Progenitor cell of endocrine pancreas (in vitro differentiated cells): ENCODE measurements around the gene IMPG1. TPM values are rescaled to one million over a fixed set of nuclear protein-coding genes. Genes with fewer than 3 reads are reported as not detected.
"Not testable (repeated sequence)": the region's sequence is repeated elsewhere in the genome, so short reads cannot be mapped to it uniquely, and the experiment has no call there.

ENCODE experiments used
- DNase-seq: peaks from one replicate; pipeline ENCODE4 v3.0.0; 2021; ENCODE audit warnings: low spot score; ENCODE audit not compliant: unreplicated experiment
- H3K27ac Mint-ChIP-seq: 2 replicates; pipeline ENCODE4 v1.8.0; 2021; ENCODE audit warnings: mild to moderate bottlenecking, moderate library complexity, mixed read lengths
- H3K27me3 Mint-ChIP-seq: 2 replicates; pipeline ENCODE4 v1.8.0; 2021; ENCODE audit warnings: mixed read lengths
- H3K36me3 Mint-ChIP-seq: 2 replicates; pipeline ENCODE4 v1.8.0; 2022; ENCODE audit warnings: mixed read lengths; ENCODE audit not compliant: insufficient read depth
- H3K4me1 Mint-ChIP-seq: 2 replicates; pipeline ENCODE4 v1.8.0; 2021; ENCODE audit warnings: low read depth, mixed read lengths
- H3K4me3 Mint-ChIP-seq: 2 replicates; pipeline ENCODE4 v1.8.0; 2021; ENCODE audit warnings: low read depth, mild to moderate bottlenecking, moderate library complexity, mixed read lengths
- H3K9me3 Mint-ChIP-seq: 2 replicates; pipeline ENCODE4 v1.8.0; 2021; ENCODE audit warnings: low read depth, mixed read lengths
- CTCF ChIP-seq: fragments of 200-600 bp; sonication (generic); IDR thresholded peaks from one replicate; pipeline ENCODE4 v1.5.0; 2021; ENCODE audit warnings: antibody characterized with exemption, mild to moderate bottlenecking; ENCODE audit not compliant: unreplicated experiment
- total RNA-seq: library from RNA; stranded (reverse); gene quantifications from 2 replicates; pipeline ENCODE4 v1.2.1, GENCODE V29; 2021

The IMPG1 gene
- total RNA-seq, 1 donor from 2014 or later, result not detected

DNA sequence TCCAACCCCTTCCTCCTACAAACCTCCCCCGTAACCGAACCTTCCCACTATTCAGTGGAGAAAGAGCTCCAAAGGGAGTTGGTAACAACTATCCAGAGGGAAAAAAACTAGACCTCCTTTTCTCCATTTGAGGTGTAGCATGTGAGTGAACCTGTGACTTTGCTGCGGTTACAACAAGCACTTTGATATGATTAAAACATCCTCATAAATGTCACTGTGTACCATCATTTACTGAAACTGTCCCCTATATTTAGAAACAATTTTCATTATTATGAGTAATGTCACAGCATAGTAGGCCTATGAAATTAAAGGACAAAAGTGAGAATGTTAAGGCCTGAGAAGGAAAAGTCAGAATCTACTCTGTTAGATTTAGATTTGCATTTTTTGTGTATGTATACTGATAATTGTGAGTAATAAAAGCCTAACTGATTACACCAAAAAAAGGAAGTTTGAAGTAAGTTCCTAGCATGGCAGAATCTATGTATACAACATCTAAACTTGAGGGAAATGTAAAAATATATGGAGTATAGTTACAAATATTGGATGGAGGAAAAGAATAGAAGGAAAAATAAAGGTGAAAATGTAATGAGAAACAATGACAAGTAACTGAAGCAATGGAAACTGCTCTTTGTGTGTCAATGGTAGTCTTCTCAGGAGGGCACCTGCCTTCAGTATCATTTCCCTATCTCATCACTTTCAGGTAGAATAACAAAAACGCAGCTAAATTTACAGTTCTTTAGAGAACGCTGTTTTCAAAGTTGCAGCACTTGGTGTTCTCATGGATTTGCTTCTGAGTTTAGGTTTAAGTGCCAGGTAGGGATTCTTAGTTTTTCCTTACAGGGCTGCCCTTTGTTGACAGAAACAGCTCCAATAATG, 145.9 kb downstream of the IMPG1 start:
- no peaks in the 10 kb centered on the region for H3K36me3 Mint-ChIP-seq
- no peak overlapping the region for H3K4me3 Mint-ChIP-seq
- no peak overlapping the region for H3K27ac Mint-ChIP-seq
- H3K27me3 Mint-ChIP-seq, result no peaks in the 10 kb centered on the region
- H3K9me3 Mint-ChIP-seq, result no peaks in the 10 kb centered on the region
- DNase-seq, result no peak
- TF ChIP-seq CTCF, result no peak
- no peaks in the 10 kb centered on the region for H3K4me1 Mint-ChIP-seq

DNA sequence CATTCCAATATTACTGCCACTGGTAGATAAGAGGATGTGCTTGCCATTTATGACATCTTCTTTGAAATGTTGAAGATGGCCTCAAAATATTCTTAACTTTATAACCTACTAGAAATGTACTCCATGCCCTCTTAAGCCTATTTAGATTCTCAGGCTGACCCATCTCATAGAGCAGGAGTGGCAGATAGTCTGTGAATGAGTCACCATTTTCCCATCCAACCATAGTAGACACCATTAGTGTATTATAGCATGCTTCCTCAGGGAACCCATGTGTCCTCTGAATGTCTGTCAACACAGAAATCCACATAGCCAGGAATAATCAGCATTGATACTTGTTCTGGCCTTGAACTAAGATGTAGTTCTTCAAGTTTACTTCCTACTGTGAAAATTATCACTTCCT, 150.2 kb downstream of the IMPG1 start:
- peaks cover 16% of the 10 kb centered on the region for H3K36me3 Mint-ChIP-seq
- TF ChIP-seq CTCF, result no peak
- H3K27ac Mint-ChIP-seq, result no peak overlapping the region
- no peak overlapping the region for H3K4me3 Mint-ChIP-seq
- H3K27me3 Mint-ChIP-seq, result no peaks in the 10 kb centered on the region
- no peak for DNase-seq
- peaks cover 8% of the 10 kb centered on the region for H3K4me1 Mint-ChIP-seq
- no peaks in the 10 kb centered on the region for H3K9me3 Mint-ChIP-seq

DNA sequence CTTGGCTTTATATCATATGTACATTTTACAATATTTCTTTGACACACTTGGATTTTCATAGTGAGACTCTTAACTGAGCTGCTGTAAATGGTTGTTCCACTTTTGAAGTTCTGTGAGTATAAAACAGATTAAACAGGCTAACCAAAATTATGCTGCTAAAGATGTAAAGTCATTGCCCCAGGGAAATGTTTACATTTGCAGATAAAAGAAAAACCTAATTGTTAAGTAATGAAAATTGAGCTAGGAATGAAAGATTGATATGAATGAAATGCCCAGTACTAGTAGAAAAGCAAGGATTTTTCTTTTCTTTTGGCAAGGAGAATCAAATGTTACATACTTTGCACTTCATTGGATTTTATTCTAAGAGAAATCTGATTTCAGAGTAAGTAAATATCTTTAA, 159.4 kb downstream of the IMPG1 start:
- H3K4me3 Mint-ChIP-seq, result no peak overlapping the region
- no peak for DNase-seq
- no peaks in the 10 kb centered on the region for H3K9me3 Mint-ChIP-seq
- H3K27ac Mint-ChIP-seq, result no peak overlapping the region
- no peaks in the 10 kb centered on the region for H3K27me3 Mint-ChIP-seq
- no peak for TF ChIP-seq CTCF
- H3K36me3 Mint-ChIP-seq, result peaks cover 19% of the 10 kb centered on the region
- H3K4me1 Mint-ChIP-seq, result peaks cover 19% of the 10 kb centered on the region

DNA sequence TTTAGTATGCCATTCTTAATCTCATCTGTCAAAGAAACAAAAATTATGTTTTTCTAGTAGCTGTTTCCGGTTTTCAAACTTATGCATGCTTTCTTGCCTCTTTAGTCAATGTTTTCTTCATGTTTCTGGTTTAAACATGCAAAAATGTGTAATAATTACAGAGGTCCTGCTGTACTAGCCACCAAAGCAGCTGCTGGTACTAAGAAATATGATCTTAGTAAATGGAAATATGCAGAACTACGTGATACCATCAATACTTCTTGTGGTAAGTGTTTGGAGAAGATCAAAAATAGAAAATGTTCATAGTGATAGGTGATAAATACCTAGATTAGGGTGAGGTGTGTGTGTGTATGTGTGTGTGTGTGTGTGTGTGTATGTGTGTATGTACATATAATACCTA, 165.0 kb downstream of the IMPG1 start:
- DNase-seq, result no peak
- H3K4me3 Mint-ChIP-seq, result no peak overlapping the region
- no peaks in the 10 kb centered on the region for H3K27me3 Mint-ChIP-seq
- peaks cover 12% of the 10 kb centered on the region for H3K9me3 Mint-ChIP-seq
- peaks cover 6% of the 10 kb centered on the region for H3K4me1 Mint-ChIP-seq
- no peak for TF ChIP-seq CTCF
- H3K36me3 Mint-ChIP-seq, result peaks cover 15% of the 10 kb centered on the region
- H3K27ac Mint-ChIP-seq, result no peak overlapping the region

- peaks cover 6% of the 10 kb centered on the region for H3K4me1 Mint-ChIP-seq
- no peak for DNase-seq
- H3K27ac Mint-ChIP-seq, result no peak overlapping the region
- no peak for TF ChIP-seq CTCF
- H3K9me3 Mint-ChIP-seq, result peaks cover 12% of the 10 kb centered on the region
- H3K36me3 Mint-ChIP-seq, result peaks cover 16% of the 10 kb centered on the region
- H3K4me3 Mint-ChIP-seq, result no peak overlapping the region
- no peaks in the 10 kb centered on the region for H3K27me3 Mint-ChIP-seq
These were observed 165.6 kb downstream of the IMPG1 start for GRCh38 chr6:75906871-75907270.

DNA sequence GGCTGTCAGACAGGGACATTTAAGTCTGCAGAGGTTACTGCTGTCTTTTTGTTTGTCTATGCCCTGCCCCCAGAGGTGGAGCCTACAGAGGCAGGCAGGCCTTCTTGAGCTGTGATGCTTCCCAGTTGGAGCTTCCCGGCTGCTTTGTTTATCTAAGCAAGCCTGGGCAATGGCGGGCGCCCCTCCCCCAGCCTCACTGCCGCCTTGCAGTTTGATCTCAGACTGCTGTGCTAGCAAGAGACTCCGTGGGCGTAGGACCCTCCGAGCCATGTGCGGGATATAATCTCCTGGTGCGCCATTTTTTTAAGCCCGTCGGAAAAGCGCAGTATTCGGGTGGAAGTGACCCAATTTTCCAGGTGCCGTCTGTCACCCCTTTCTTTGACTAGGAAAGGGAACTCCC, 167.3 kb downstream of the IMPG1 start:
- not testable (repeated sequence) for H3K4me1 Mint-ChIP-seq, H3K27me3 Mint-ChIP-seq, H3K4me3 Mint-ChIP-seq, DNase-seq, H3K27ac Mint-ChIP-seq
- H3K9me3 Mint-ChIP-seq, result peaks cover 18% of the 10 kb centered on the region
- peaks cover 24% of the 10 kb centered on the region for H3K36me3 Mint-ChIP-seq

GRCh38 chr6:75900216-75900615, 172.2 kb downstream of the IMPG1 start:
- Mint-ChIP-seq H3K36me3 (peaks cover 25% of the 10 kb centered on the region), H3K9me3 (peaks cover 13% of the 10 kb centered on the region)
- DNase-seq, H3K4me1 Mint-ChIP-seq, H3K27me3 Mint-ChIP-seq, H3K4me3 Mint-ChIP-seq, H3K27ac Mint-ChIP-seq: not testable (repeated sequence)
